HK-2 (cell line): ENCODE measurements around the gene ZMYND19.
"Not testable (repeated sequence)": the region's sequence is repeated elsewhere in the genome, so short reads cannot be mapped to it uniquely, and the experiment has no call there.

ENCODE experiments used
- DNase-seq: peaks from one replicate; pipeline ENCODE4 v3.0.0-alpha.2; 2018; ENCODE audit not compliant: unreplicated experiment

ZMYND19 gene

GRCh38 chr9:137588891-137589290, 1.4 kb downstream of the ZMYND19 start:
- no peak for DNase-seq

- no peak for DNase-seq
Observed at GRCh38 chr9:137588311-137588710, 2.0 kb downstream of the ZMYND19 start.

GRCh38 chr9:137586854-137587253, 3.5 kb downstream of the ZMYND19 start:
- DNase-seq, result no peak

GRCh38 chr9:137583957-137584356, 6.4 kb downstream of the ZMYND19 start:
- DNase-seq, result no peak

GRCh38 chr9:137583347-137583746, 7.0 kb downstream of the ZMYND19 start:
- no peak for DNase-seq

GRCh38 chr9:137582286-137582860, 7.9 kb downstream of the ZMYND19 start:
- DNase-seq, result no peak

- DNase-seq, result no peak
Observed at GRCh38 chr9:137581361-137582285, 8.7 kb downstream of the ZMYND19 start.

- no peak for DNase-seq
Observed at GRCh38 chr9:137580954-137581322, 9.4 kb downstream of the ZMYND19 start.

GRCh38 chr9:137580209-137580953, 9.9 kb downstream of the ZMYND19 start:
- DNase-seq, result no peak

- no peak for DNase-seq
Observed at GRCh38 chr9:137579259-137579604, 11.1 kb downstream of the ZMYND19 start.

GRCh38 chr9:137578518-137579258, 11.6 kb downstream of the ZMYND19 start, which contains the start of gene DPH7:
DPH7 (minus strand) TSS chr9:137578925; CDS start chr9:137578777, 148 bp downstream.
- DNase-seq, result peak; percentile 95

- DNase-seq, result no peak
Observed at GRCh38 chr9:137575716-137576411, 14.4 kb downstream of the ZMYND19 start.

- no peak for DNase-seq
Observed at GRCh38 chr9:137575364-137575715, 15.0 kb downstream of the ZMYND19 start.

GRCh38 chr9:137574192-137574591, 16.1 kb downstream of the ZMYND19 start:
- no peak for DNase-seq

- no peak for DNase-seq
Observed at GRCh38 chr9:137570566-137570965, 19.7 kb downstream of the ZMYND19 start.

GRCh38 chr9:137569609-137570203, 20.6 kb downstream of the ZMYND19 start:
- no peak for DNase-seq

- DNase-seq, result not testable (repeated sequence)
Observed at GRCh38 chr9:137568445-137568844, 21.9 kb downstream of the ZMYND19 start.

- DNase-seq, result no peak
Observed at GRCh38 chr9:137564817-137565411, 25.4 kb downstream of the ZMYND19 start.

- DNase-seq, result no peak
Observed at GRCh38 chr9:137564134-137564533, 26.2 kb downstream of the ZMYND19 start.

- DNase-seq, result no peak
Observed at GRCh38 chr9:137558127-137558526, 32.2 kb downstream of the ZMYND19 start.
